ENCODE results near the gene PGS1. TPM values are rescaled to one million over a fixed set of nuclear protein-coding genes. Genes with fewer than 3 reads are reported as not detected.
A peak's percentile ranks its signal among the peaks of the same experiment; 100 is the strongest.
"Not testable (repeated sequence)": the region's sequence is repeated elsewhere in the genome, so short reads cannot be mapped to it uniquely, and the experiment has no call there.

Gene PGS1
- total RNA-seq = 25.7 TPM

DNA sequence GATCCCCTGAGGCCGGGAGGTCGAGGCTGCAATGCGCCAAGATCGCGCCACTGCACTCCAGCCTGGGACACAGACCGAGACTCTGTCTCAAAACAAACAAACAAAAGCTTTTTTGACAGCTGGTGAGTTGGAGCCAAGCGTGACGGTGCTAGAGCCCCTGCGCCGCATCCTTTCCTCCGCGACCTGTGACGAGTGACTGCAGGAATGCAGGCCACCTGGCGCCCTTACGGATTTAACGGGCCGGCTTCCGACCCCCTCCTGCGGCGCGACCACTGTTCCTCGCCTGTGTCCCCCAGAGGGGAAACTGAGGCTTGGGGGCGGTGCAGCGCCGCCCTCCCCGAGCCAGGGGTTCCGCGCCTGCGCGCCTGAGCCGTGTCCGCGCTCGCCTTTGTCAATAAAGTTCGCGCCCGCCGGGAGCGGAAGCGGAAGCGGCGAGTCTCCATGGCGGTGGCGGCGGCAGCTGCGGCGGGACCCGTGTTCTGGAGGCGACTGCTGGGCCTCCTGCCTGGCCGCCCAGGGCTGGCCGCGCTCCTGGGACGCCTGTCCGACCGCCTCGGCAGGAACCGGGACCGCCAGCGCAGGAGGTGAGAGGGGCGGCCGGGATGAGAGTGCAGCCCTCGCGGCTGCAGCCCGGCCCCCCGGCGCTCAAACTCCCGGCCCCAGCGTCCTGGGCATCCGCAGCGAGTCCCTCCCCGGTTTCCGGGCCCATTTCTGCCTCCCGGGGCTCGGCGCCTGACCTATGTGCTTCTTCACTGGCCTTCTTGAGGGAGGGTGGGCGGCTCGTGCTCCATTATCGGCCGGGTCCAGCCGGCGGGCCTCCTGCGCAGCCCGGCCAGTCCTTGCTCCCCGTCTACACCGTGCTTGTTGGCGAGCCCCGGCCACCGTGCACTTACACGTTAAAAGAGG, at the start of gene PGS1:
Gene PGS1 (plus strand): TSS at position 425 of the 906 bp plus-strand sequence. CDS start 17 bp downstream, at position 442.
- DNase-seq = peak; percentile 58

DNA sequence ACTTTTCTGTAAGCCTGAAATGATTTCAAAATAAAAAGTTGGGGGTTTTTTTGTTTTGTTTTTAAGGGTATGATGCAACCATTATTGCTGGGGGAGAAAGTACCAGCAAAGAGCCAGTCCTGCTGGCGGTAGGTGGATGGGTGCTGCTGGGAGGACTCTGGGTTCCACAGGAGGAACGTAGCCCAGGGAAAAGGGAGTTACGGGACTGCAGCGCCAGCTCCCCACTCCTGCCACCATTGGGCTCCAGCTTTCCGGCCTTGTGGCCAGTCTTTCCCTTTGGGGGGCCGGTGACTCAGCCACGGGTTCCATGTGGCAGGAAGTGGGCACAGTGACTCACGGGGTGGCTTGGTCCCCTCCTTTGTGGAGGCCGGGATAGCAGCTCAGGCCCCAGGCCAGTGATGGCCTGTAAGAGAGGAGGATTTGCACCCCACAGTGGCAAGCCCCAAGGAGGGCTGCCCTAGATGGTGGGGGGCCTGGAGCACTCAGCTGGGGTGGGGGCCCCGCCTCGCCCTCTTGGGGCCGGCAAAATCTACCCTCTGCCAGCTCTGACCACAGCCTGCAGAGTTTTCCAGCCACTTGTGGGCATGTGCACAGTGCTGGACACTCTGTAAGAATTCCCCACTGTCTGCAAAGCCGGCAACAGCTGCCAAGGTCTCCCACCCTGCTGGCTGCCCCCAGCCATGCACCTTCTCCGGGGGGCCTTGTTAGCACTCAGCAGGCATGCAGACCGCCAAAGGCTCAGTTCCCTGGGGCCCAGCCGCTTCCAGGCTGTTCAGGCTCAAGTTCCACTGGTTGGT, 49.0 kb upstream of the PGS1 start:
- no peak for DNase-seq

DNA sequence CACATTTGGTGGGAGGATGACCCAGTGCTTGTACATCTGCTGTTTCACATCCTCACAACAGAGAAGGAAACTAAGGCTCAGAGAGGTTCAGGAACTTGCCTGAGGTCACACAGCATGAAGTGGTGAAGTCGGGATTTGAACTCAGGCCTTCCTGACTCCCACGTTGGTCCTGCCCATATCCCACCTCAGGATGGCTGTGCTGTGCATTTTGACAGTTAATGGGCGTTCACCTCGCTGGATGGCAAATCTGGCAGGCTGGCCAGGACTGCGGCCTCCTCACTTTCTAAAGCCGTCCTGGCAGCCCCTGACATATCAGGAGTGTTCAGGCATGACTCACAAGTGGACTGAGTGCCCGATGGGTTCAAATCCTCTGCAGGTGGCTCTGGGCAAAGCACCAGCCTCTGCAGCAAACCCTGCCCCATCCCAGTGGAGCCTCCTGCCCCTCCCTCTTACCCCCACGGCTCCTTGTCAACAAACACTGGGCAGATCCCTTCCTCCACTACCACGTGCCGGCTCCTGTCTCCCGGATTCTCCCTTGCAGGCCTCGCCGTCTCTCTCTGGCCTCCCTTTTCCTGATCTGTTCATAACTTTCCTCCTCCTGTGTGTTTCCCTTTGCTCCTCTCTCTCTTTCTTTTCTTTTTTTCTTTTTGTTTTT, 47.8 kb upstream of the PGS1 start:
- DNase-seq = no peak

DNA sequence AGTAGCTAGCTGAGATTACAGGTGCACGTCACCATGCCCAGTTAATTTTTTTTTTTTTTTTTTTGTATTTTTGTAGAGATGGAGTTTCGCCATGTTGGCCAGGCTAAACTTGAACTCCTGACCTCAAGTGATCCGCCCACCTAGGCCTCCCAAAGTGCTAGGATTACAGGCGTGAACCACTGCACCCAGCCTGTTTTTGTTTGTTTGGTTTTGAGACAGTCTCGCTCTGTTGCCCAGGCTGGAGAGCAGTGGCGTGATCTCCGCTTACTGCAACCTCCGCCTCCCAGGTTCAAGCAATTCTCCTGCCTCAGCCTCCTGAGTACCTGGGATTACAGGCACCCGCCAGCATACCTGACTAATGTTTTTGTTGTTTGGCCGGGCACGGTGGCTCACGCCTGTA, 47.1 kb upstream of the PGS1 start:
- DNase-seq = not testable (repeated sequence)

- no peak for DNase-seq
Measured at GRCh38 chr17:78332991-78333390, 45.5 kb upstream of the PGS1 start.

DNA sequence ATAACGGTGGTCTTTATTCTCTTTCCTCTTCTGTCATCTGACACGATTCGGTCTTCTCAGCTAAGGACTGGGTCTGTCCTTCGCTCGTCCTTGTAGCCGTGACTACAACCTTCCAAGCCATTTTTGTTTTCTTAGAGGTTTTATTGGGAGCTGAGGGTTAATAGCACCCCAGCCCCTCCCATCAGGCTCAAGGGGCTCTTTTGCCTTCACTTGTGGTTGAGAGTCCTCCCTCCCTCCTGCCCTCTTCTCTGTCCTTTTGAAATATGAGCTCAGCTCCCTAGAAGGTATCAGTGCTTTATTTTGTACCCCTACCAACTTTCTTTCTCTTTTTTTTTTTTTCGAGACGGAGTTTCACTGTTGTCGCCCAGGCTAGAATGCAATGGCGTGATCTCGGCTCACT, 43.2 kb upstream of the PGS1 start:
- DNase-seq = no peak

DNA sequence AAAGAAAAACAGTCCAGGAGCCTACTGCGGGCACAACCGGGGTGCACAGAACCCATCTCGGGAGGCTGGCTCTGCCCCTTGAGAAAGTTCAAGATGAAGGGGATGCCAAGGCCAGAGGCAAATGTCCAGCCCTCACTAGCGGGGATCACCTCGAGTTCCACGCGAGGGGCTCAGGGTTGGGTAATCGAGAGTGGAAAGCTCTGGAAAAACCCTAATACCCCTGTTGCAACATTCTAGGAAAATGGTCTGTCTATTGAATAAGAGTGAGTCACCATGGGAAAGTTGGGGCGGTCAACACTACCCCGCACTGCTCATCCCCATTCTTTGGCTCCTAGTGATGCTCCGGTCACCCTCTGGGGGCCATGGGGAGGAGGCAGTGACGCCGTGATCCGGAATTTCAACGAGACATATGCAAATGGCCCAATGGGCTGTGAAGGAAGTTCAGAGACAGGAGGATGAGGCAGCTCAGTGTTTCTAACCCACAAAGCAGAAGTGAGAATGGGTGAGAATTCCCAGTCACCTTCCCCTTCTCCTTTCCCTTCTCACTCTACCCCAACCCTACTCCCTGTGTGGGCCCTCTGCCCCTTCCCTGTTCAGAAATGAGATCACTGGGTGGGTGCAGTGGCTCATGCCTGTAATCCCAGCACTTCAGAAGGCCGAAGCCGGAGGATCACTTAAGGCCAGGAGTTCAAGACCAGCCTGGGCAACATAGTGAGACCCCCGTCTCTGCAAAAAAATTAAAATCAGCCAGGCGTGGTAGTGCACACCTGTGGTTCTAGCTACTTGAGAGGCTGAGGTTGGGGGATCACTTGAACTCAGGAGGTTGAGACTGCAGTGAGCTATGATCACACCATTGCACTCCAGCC, 41.0 kb upstream of the PGS1 start:
- DNase-seq = no peak

DNA sequence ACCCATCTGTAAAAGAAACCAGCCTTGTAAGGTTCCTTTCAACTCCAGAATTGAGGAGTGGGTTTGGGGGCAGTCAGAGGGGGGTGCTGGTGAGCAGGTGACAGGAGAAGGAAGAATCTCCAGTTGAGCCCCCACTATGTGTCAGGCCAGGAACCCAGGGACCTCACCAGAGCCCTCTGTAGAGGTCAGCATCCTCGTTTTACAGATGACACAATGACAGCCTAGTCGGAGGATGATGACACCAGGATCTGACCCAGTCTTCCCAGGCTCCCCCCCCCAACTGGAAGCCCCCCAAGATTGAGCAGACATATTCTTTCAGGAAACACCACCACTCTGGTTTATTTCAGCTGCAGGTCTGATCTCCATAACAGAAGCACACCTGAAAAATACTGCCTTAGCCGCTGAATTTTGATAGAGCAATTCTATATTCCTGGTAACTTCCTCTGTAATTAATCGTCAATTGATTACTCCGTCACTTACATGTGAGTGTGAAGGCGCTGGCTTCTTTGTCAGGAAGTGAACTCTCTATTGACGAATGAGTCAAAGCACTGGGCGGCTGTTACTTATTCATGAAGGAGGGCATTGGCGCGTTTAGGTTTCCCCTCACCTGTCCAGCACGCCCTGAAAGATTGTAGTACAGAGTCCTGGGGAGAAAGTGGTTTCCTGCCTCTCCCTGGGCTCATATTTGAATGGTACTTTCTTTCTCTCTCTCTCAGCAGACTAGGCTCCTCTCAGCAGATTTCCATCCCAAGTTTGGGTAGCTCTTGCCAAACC, 39.8 kb upstream of the PGS1 start:
- no peak for DNase-seq

DNA sequence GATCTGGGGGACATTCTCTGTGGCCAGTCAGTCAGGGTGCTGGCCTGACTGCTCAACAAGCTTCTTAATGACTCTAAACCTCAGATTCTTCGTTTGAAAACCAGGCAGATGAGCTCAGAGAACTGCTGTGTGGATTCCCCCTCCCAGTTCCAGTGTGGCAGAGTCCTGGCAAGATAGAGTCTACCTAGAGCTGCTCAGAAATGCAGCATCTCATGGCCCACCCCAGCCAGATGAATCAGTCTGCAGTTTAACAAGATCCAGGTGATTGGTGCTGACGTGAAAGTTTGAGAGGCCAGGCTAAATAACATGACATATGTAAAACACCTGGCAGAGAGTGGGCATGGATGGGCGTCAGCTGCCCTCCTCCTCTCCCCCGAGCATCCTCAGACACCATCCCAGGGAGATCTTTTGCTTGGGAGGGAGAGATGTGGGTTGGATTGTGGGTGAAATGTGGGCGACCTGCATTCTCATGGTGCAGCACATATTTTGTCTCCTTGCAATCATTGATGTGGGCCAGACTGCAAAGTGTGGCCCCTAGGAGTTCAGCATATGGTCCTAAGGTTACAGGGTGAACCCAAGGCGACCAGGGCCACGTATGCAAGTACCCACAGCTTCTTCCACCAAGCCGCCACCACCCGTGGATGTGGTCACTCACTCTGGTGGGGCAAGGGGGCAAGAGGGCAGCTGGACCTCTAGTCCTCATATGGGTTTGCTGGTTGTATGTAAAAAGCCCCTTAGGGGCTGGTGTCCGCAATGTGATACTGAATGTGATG, 38.1 kb upstream of the PGS1 start:
- DNase-seq = no peak

DNA sequence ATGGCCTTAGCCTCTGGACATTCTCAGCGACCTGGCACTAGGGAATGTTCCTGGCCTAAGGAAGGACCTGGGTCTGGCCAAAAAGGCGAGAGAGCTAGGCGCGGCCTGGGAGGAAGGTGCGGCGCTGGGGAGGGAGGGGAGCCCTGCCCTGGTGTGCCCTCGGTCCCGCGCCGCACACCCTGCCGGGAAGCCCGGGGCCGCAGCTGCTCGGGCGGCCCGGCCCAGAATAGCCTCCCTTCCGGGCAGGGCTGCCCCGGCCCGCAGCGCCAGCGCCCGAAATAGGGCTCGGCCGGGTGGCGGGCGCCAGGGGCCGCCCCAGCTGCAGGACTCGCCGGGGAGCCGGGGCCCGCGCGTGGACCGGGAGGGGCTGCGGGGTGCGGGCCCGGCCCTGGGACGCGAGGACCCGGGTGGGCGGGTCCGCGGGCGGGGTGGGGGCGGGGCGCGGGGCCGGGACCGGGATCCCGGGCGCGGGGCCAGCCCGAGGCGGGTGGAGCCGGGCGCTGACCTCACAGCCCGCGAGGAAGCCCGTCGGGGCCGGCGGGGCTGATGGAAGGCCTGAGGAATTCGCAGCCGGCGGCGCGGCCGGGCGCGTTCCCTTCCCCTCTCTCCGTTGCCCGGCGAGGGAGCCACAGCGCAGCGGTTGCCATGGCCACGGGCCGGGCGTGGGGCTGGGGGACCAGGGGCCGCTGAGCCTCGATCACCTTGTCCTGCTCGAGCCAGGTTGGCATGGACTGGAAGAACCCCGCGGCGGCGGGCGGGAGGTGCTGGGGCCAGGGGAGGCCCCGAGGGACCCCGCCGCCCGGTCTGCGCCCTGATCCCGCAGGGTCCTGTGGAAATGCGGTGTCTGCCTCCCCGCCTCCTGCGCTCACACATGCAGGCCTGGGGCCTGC, 36.6 kb upstream of the PGS1 start:
- DNase-seq = peak; percentile 51

GRCh38 chr17:78342449-78343186, 35.8 kb upstream of the PGS1 start:
- DNase-seq = peak; percentile 46

GRCh38 chr17:78343187-78343542, 35.3 kb upstream of the PGS1 start:
- DNase-seq = peak; percentile 49

GRCh38 chr17:78343543-78344201, 34.8 kb upstream of the PGS1 start:
- no peak for DNase-seq

GRCh38 chr17:78344666-78345065, 33.8 kb upstream of the PGS1 start:
- no peak for DNase-seq

GRCh38 chr17:78345172-78345571, 33.3 kb upstream of the PGS1 start:
- no peak for DNase-seq

DNA sequence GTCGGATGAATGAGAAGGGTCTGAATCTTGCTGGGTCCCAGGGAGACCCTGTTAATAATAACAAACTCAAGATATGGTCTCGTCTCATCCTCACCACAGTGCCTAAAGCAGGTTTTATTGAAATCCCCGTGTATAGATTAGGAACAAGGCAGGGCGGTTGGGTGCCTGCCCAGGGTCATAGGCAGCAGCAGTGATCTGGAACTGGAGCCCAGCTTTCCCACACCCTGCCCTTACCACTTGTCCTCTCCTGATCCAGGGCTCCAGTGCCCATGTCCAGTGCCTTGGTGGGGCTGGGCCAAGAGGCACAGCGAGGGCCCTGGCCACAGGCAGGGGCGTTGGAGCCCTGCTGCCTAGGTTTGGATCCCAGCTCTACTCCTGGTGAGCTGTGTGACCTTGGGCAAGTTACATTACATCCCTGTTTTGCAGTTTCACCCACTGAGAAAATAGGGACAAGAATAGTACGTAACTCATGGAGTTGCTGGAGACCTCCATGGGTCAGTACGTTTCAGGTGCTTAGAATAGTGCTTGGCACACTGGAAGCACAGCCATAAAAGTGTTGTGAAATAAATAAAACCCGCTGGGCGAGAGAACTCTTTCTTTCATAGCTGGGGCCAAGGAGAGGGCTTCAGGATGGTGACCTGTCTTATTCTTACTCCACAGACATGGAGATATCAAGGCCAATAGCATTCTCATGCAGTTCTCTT, 32.5 kb upstream of the PGS1 start:
- no peak for DNase-seq

GRCh38 chr17:78346605-78347250, 31.7 kb upstream of the PGS1 start:
- no peak for DNase-seq
